ENCODE data around the gene PTPRT.

The PTPRT gene

DNA sequence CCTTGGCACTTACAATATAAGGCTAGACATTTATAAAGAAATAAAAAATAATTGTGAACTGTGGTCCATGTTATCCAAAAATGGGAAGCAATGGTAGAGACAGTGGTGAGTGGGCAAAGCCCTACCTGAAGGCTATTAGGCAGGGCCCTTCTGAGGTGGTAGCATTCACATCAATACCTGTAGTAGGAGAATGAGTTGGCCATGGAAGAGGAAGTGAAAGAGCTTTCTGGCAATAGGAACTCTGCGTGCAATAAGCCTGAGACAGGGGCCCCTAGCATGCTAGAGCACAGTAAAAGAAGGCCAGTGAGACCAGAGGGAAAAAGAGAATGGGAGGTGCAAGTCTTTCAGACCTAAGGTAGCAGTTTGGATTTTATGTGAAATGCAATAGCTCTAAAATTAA is 754.5 kb downstream of the PTPRT start:
- TF ChIP-seq, protein P1, sequence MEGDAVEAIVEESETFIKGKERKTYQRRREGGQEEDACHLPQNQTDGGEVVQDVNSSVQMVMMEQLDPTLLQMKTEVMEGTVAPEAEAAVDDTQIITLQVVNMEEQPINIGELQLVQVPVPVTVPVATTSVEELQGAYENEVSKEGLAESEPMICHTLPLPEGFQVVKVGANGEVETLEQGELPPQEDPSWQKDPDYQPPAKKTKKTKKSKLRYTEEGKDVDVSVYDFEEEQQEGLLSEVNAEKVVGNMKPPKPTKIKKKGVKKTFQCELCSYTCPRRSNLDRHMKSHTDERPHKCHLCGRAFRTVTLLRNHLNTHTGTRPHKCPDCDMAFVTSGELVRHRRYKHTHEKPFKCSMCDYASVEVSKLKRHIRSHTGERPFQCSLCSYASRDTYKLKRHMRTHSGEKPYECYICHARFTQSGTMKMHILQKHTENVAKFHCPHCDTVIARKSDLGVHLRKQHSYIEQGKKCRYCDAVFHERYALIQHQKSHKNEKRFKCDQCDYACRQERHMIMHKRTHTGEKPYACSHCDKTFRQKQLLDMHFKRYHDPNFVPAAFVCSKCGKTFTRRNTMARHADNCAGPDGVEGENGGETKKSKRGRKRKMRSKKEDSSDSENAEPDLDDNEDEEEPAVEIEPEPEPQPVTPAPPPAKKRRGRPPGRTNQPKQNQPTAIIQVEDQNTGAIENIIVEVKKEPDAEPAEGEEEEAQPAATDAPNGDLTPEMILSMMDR (IDR thresholded peaks at IDR 0.05; ENCODE audit: low read depth, low read length) = no peak
- Histone ChIP-seq H3K4me3 (ENCODE audit: low read depth, low read length) (no peak overlapping the region), H3K9me3 (no peaks in the 10 kb centered on the region), H3K36me3 (no peaks in the 10 kb centered on the region), H3K27me3 (no peaks in the 10 kb centered on the region), H3K4me1 (no peaks in the 10 kb centered on the region)
- DNase-seq = no peak

DNA sequence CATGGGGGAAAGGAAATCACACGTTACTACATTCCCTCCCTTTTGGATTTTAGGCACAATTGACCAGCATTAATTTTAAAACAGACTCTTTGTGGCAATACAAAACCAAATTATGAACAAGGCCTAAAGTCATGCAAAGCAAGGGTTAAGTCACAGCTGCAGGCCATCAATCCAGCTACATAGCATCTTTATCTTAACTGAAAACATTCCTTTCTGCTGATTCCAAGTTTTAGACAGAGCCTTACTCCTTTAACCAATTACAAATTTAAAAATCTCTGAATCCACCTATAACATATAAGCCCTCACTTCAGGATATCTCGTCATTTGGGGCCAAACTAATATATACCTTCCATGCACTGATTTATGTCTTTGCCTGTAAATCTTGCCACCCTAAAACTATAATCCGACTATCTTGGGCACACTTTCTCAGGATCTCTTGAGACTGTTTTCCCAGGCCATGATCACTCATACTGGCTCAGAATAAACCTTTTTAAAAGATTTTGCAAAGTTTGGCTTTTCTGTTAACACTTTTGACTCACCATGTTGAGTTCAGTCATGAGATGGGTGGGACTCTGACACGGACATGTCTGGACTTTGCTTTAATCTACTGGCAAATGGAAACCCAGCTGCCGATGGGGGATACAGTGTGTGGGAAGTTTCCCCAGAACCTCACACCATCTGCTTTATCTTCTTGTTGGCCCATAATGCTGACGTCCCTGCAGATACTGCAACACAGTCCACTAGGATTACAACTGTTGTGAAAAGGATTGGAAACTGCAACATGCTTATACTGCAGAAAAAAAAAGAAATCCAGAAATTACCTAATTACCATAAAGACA is 757.0 kb downstream of the PTPRT start:
- TF ChIP-seq, protein P1 (IDR thresholded peaks at IDR 0.05; ENCODE audit: low read depth, low read length) = no peak
- Histone ChIP-seq H3K36me3 (no peaks in the 10 kb centered on the region), H3K4me3 (ENCODE audit: low read depth, low read length) (no peak overlapping the region), H3K4me1 (no peaks in the 10 kb centered on the region), H3K9me3 (no peaks in the 10 kb centered on the region), H3K27me3 (no peaks in the 10 kb centered on the region)
- DNase-seq = no peak

DNA sequence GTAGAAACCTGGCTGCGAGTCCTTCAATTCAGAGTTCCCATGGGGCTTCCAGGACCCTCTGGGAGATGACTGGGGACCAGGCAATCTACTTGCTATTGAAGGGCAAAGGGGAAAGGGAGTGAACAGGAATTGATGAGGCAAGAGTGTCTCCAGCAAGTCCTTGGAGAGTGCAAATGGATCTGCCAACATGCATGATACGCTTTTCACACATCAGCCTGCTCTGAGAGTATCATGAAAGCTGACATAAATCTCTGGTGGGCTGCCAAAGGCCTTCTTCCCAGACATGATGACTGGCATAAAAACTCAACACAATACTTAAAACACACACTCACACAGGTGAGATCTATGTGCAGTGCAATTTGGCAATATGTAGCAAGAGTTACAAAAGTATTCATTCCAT is 759.1 kb downstream of the PTPRT start:
- no peaks in the 10 kb centered on the region for H3K27me3 ChIP-seq
- H3K9me3 ChIP-seq = no peaks in the 10 kb centered on the region

DNA sequence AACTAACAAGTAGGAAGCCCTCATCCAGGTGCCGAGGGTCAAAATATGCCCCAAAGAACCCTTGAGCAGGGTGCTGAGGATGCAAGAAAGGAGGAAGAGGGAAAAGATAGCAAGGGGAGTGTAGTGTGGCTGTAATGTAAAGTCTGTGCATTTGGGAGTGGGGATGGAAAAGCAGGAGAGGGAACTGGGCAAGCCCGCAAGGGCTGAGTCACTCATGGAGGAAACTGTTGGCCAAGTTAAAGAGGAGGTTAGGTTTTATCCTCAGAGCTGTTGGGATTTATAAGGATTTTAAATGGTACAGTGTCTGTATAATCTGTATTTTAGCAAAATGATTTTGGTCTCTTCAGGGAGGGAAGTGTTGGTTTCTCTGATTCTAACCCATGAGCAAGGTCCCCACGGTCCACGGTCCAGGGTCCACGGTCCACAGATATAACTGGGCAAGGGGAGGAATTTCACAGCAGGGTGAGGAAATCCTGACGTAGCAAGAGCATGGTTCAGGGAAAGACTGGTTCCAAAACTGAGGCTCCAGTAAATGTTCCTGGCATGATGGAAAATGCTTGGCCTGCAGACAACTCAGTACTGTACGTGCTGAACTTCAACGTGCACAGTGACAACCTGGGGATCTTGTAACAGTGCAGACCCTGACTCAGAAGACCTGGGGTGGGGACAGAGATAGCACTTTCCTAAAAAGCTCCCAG is 759.8 kb downstream of the PTPRT start:
- no peaks in the 10 kb centered on the region for H3K4me1 ChIP-seq
- no peaks in the 10 kb centered on the region for H3K36me3 ChIP-seq
- no peaks in the 10 kb centered on the region for H3K9me3 ChIP-seq
- no peaks in the 10 kb centered on the region for H3K27me3 ChIP-seq
- TF ChIP-seq, protein P1 (IDR thresholded peaks at IDR 0.05; ENCODE audit: low read depth, low read length) = no peak
- no peak for DNase-seq
- H3K4me3 ChIP-seq (ENCODE audit: low read depth, low read length) = no peak overlapping the region

More for the DNA sequence above, 759.1 kb downstream of the PTPRT start:
- TF ChIP-seq, protein P1 (IDR thresholded peaks at IDR 0.05; ENCODE audit: low read depth, low read length) = no peak
- Histone ChIP-seq H3K36me3 (no peaks in the 10 kb centered on the region), H3K4me1 (no peaks in the 10 kb centered on the region), H3K4me3 (ENCODE audit: low read depth, low read length) (no peak overlapping the region)
- DNase-seq = no peak

DNA sequence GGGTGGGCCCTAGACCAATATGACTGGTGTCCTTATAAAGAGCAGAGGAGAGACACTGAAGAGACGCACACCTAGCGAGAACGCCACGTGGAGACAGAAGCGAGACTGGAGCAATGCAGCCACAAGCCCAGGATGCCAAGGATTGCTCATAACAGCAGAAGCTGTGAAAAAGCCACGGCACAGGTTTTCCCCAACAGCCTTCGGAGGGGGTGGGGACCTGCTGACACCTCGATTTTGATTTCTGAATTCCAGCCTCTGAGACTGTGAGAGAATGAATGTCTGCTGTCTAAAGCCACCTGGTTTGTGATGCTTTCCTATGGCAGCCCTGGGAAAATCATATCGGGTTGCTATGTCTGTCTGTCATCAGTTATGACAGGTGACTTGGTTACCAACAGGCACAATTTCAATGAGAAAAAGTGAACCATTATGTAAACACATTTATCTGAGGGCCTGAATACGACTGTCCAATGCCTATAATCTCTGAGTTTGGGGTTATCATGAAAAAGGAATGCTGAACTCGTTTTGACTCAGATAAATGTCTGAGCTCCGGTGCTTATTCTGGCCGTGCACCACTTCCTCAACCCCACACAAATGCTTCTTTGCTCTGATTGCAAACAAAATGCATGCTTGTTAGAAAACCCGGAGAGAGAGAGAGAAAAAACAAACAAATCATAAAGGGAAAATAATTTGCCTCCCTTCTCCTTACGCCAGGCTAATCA is 769.7 kb downstream of the PTPRT start:
- Histone ChIP-seq H3K9me3 (no peaks in the 10 kb centered on the region), H3K4me3 (ENCODE audit: low read depth, low read length) (no peak overlapping the region), H3K36me3 (no peaks in the 10 kb centered on the region), H3K27me3 (no peaks in the 10 kb centered on the region), H3K4me1 (no peaks in the 10 kb centered on the region)
- no peak for DNase-seq
- TF ChIP-seq, protein P1 (IDR thresholded peaks at IDR 0.05; ENCODE audit: low read depth, low read length) = no peak
